ENCODE measurements around the gene COL4A2. TPM values are rescaled to one million over a fixed set of nuclear protein-coding genes. Genes with fewer than 3 reads are reported as not detected.
A peak's percentile ranks its signal among the peaks of the same experiment; 100 is the strongest.

COL4A2 gene
- total RNA-seq, 2 experiments from 2014 or later, result not detected

DNA sequence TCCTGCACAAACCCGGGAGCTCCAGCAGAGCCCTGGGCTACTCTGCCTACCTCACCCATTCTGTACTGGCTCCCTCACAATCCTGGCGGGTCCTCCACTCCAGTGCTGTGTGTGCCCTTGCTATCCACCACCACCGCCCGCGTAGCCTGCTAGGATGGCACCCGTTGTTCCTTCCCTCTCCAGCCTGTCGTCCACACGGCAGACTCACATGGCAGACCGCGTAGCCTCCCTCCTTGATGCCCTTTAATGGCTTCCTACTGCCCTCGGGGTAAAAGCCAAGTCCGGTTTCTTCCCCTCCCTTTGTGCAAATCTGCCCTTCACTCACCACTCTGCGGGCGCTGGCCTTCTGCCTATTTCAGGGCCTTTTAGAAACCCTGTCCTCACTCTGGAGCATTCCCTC is 147.9 kb downstream of the COL4A2 start:
- DNase-seq (no peak), ATAC-seq (no peak)
- Mint-ChIP-seq H3K9me3 (no peaks in the 10 kb centered on the region), H3K27ac (no peak overlapping the region), H3K4me1 (ENCODE audit: low read depth) (peaks cover 3% of the 10 kb centered on the region), H3K36me3 (ENCODE audit: low read depth) (no peaks in the 10 kb centered on the region), H3K4me3 (no peak overlapping the region), H3K27me3 (peaks cover 26% of the 10 kb centered on the region)
- TF ChIP-seq, protein P1, sequence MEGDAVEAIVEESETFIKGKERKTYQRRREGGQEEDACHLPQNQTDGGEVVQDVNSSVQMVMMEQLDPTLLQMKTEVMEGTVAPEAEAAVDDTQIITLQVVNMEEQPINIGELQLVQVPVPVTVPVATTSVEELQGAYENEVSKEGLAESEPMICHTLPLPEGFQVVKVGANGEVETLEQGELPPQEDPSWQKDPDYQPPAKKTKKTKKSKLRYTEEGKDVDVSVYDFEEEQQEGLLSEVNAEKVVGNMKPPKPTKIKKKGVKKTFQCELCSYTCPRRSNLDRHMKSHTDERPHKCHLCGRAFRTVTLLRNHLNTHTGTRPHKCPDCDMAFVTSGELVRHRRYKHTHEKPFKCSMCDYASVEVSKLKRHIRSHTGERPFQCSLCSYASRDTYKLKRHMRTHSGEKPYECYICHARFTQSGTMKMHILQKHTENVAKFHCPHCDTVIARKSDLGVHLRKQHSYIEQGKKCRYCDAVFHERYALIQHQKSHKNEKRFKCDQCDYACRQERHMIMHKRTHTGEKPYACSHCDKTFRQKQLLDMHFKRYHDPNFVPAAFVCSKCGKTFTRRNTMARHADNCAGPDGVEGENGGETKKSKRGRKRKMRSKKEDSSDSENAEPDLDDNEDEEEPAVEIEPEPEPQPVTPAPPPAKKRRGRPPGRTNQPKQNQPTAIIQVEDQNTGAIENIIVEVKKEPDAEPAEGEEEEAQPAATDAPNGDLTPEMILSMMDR (IDR thresholded peaks at IDR 0.05), result no peak
- ChIA-PET POLR2A (no interaction called here), CTCF (interaction anchor here (0.9 to 2.8 kb wide), 21 partner anchors 10 to 301 kb away, joined by 3 to 11 read pairs (median 5); partner anchors contain the start of genes NAXD and RAB20)
- intact Hi-C loops (cut with micrococcal nuclease), result no loop called here

DNA sequence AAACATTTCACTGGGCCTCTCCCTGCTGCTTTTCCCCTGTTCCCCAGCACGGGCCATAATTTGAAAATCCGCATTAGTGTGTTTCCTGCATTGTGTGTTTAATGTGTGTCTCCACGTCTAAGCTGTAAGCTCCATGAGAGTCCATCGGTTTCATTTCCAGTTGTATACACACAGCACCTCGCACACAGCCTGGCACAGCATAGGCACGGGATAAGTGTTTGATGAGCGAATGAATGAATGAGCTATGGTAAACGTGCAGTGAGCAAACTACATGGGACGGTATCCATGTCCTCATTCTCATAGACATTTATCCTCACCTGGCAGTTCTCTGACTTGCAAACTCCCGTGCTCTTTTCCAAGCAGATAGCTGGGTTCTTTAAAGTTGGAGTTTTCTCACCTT is 148.4 kb downstream of the COL4A2 start:
- H3K4me3 Mint-ChIP-seq, result no peak overlapping the region

DNA sequence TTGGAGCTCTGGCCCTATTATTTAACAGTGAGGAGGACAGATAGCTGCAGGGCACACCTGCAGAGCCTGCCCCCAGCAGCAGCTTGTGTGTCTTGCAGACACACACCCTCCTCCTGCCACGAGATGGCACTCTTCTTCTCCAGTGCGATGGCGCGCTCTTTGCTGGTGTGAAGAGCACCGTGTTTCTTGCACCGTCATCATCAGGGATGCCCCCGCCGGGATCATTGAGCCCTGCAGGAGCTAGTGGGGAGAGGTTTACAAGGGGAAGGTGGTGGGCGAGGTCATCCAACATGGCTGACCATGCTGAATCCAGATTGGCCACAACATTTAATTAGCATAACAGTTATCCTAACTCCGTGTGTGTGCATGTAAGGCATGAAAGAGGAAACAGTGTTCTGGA is 148.9 kb downstream of the COL4A2 start:
- intact Hi-C loops (cut with micrococcal nuclease), result no loop called here
- DNase-seq (peak; percentile 83), ATAC-seq (peak; percentile 99)
- POLR2A ChIA-PET, result no interaction called here
- Mint-ChIP-seq H3K27ac (no peak overlapping the region), H3K4me1 (ENCODE audit: low read depth) (peaks cover 3% of the 10 kb centered on the region), H3K27me3 (peaks cover 26% of the 10 kb centered on the region), H3K9me3 (no peaks in the 10 kb centered on the region), H3K4me3 (peak overlapping the region; percentile 14), H3K36me3 (ENCODE audit: low read depth) (no peaks in the 10 kb centered on the region)
- CTCF ChIA-PET, result interaction anchor here (0.6 to 2.8 kb wide), 37 partner anchors 9 to 527 kb away, joined by 3 to 11 read pairs (median 4); partner anchors contain the start of genes NAXD and RAB20
- TF ChIP-seq, protein P1 (IDR thresholded peaks at IDR 0.05), result peak; percentile 82

More for the DNA sequence above, 148.4 kb downstream of the COL4A2 start:
- CTCF ChIA-PET, result interaction anchor here (0.6 to 2.8 kb wide), 36 partner anchors 10 to 526 kb away, joined by 3 to 11 read pairs (median 4); partner anchors contain the start of genes NAXD and RAB20
- H3K36me3 Mint-ChIP-seq (ENCODE audit: low read depth), result no peaks in the 10 kb centered on the region
- intact Hi-C loops (cut with micrococcal nuclease), result no loop called here
- no peak overlapping the region for H3K27ac Mint-ChIP-seq
- ATAC-seq (no peak), DNase-seq (no peak)
- H3K9me3 Mint-ChIP-seq, result no peaks in the 10 kb centered on the region
- H3K27me3 Mint-ChIP-seq, result peaks cover 26% of the 10 kb centered on the region
- POLR2A ChIA-PET, result no interaction called here
- H3K4me1 Mint-ChIP-seq (ENCODE audit: low read depth), result peaks cover 3% of the 10 kb centered on the region
- TF ChIP-seq, protein P1 (IDR thresholded peaks at IDR 0.05), result no peak

GRCh38 chr13:110456550-110456949 is 149.5 kb downstream of the COL4A2 start:
- CTCF ChIA-PET, result interaction anchor here (0.8 to 2.8 kb wide), 26 partner anchors 9 to 365 kb away, joined by 3 to 11 read pairs (median 4); partner anchors contain the start of genes NAXD and RAB20
- peaks cover 24% of the 10 kb centered on the region for H3K27me3 Mint-ChIP-seq
- peaks cover 3% of the 10 kb centered on the region for H3K4me1 Mint-ChIP-seq (ENCODE audit: low read depth)
- no peak overlapping the region for H3K27ac Mint-ChIP-seq
- H3K36me3 Mint-ChIP-seq (ENCODE audit: low read depth), result no peaks in the 10 kb centered on the region
- ATAC-seq (no peak), DNase-seq (no peak)
- H3K4me3 Mint-ChIP-seq, result no peak overlapping the region
- intact Hi-C loops (cut with micrococcal nuclease), result no loop called here
- H3K9me3 Mint-ChIP-seq, result no peaks in the 10 kb centered on the region
- TF ChIP-seq, protein P1 (IDR thresholded peaks at IDR 0.05), result no peak
- POLR2A ChIA-PET, result no interaction called here

DNA sequence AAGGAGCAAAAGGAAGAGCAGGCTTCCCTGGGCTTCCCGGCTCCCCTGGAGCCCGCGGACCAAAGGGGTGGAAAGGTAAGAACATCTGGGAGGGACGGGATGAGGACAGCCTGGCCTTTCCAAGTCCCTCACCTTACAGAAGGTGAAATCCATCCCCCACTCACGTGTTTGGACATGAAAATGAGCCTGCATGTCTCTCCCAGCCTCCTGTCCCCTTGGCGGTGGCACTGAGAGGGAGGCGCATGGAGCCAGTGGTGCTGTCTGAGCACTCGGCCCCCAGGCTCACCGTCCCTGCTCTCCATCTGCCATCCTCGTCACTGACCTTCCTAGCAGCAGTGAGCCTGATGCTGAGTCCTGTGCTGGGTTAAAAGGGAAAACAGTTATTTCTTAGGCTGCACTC is 150.3 kb downstream of the COL4A2 start:
- Mint-ChIP-seq H3K4me3 (no peak overlapping the region), H3K4me1 (ENCODE audit: low read depth) (peaks cover 3% of the 10 kb centered on the region), H3K9me3 (no peaks in the 10 kb centered on the region), H3K27ac (no peak overlapping the region), H3K36me3 (ENCODE audit: low read depth) (no peaks in the 10 kb centered on the region), H3K27me3 (peaks cover 22% of the 10 kb centered on the region)
- intact Hi-C loops (cut with micrococcal nuclease), result no loop called here
- ChIA-PET POLR2A (no interaction called here), CTCF (no interaction called here)
- TF ChIP-seq, protein P1 (IDR thresholded peaks at IDR 0.05), result no peak
- ATAC-seq (no peak), DNase-seq (no peak)
